GM23338 (cell line): ENCODE data around the gene SPINK2. TPM values are rescaled to one million over a fixed set of nuclear protein-coding genes. Genes with fewer than 3 reads are reported as not detected.

ENCODE experiments used
- ATAC-seq: fragments of 200-7000 bp; cut with Tn5 transposase; 3 replicates; pipeline ENCODE4 v1.9.1; 2020
- DNase-seq: peaks from one replicate; pipeline ENCODE4 v3.0.0-alpha.2; 2015; ENCODE audit warnings: low spot score
- H2AFZ ChIP-seq: fragments of 200-600 bp; sonication (generic); 2 replicates; pipeline ENCODE4 v1.8.0; 2016; ENCODE audit warnings: antibody characterized with exemption, mild to moderate bottlenecking, moderate library complexity
- H3F3A ChIP-seq: fragments of 200-600 bp; sonication (generic); replicated peaks from 2 replicates; pipeline ENCODE4 v1.8.0; 2017; ENCODE audit warnings: antibody characterized with exemption, mixed run types, low read depth
- H3K27ac ChIP-seq: fragments of 200-600 bp; sonication (generic); 2 replicates; pipeline ENCODE4 v1.6.1; 2016; ENCODE audit warnings: low read depth
- H3K27me3 ChIP-seq: fragments of 200-600 bp; sonication (generic); 2 replicates; pipeline ENCODE4 v1.8.0; 2016; ENCODE audit warnings: mild to moderate bottlenecking, mixed run types, moderate library complexity; ENCODE audit not compliant: insufficient read depth
- H3K36me3 ChIP-seq: fragments of 200-600 bp; sonication (generic); 2 replicates; pipeline ENCODE4 v1.8.0; 2016; ENCODE audit warnings: mild to moderate bottlenecking; ENCODE audit not compliant: insufficient read depth
- H3K4me1 ChIP-seq: fragments of 200-600 bp; sonication (generic); 2 replicates; pipeline ENCODE4 v1.8.0; 2016; ENCODE audit warnings: mild to moderate bottlenecking, moderate library complexity; ENCODE audit not compliant: insufficient read depth
- H3K4me2 ChIP-seq: fragments of 200-600 bp; sonication (generic); 2 replicates; pipeline ENCODE4 v1.7.1; 2017; ENCODE audit warnings: mixed run types
- H3K4me3 ChIP-seq: fragments of 200-600 bp; sonication (generic); 2 replicates; pipeline ENCODE4 v1.6.1; 2016; ENCODE audit warnings: mixed run types
- H3K79me2 ChIP-seq: fragments of 200-600 bp; sonication (generic); replicated peaks from 2 replicates; pipeline ENCODE4 v1.8.0; 2017; ENCODE audit warnings: mild to moderate bottlenecking; ENCODE audit not compliant: insufficient read depth
- H3K9me2 ChIP-seq: fragments of 200-600 bp; sonication (generic); 2 replicates; pipeline ENCODE4 v1.8.0; 2017; ENCODE audit not compliant: insufficient read depth
- H4K20me1 ChIP-seq: fragments of 200-600 bp; sonication (generic); replicated peaks from 2 replicates; pipeline ENCODE4 v1.8.0; 2017; ENCODE audit warnings: mild to moderate bottlenecking; ENCODE audit not compliant: insufficient read depth
- H3K27ac Mint-ChIP-seq: 2 replicates; pipeline ENCODE4 v1.8.0; 2020; ENCODE audit warnings: inconsistent platforms, mild to moderate bottlenecking, moderate library complexity, mixed read lengths
- H3K27me3 Mint-ChIP-seq: 3 replicates; pipeline ENCODE4 v1.8.0; 2022; ENCODE audit warnings: low read depth, mild to moderate bottlenecking, moderate library complexity, mixed read lengths, inconsistent platforms; ENCODE audit not compliant: insufficient read depth, poor library complexity
- H3K36me3 Mint-ChIP-seq: 3 replicates; pipeline ENCODE4 v1.8.0; 2021; ENCODE audit warnings: low read depth, mild to moderate bottlenecking, inconsistent platforms, moderate library complexity, mixed read lengths
- H3K4me1 Mint-ChIP-seq: 3 replicates; pipeline ENCODE4 v1.8.0; 2020; ENCODE audit warnings: mild to moderate bottlenecking, inconsistent platforms, mixed read lengths
- H3K4me3 Mint-ChIP-seq: 3 replicates; pipeline ENCODE4 v1.8.0; 2021; ENCODE audit warnings: moderate library complexity, mild to moderate bottlenecking, inconsistent platforms, mixed read lengths
- H3K9me3 Mint-ChIP-seq: 3 replicates; pipeline ENCODE4 v1.8.0; 2020; ENCODE audit warnings: moderate library complexity, mild to moderate bottlenecking, inconsistent platforms, mixed read lengths
- CREB1 ChIP-seq: fragments of 250-450 bp; sonication (Bioruptor Pico); IDR thresholded peaks from 2 replicates; pipeline ENCODE4 v1.5.0; 2020; ENCODE audit warnings: low read depth, mild to moderate bottlenecking, moderate library complexity
- CTCF ChIP-seq, 2 experiments: fragments of 200-600 bp in 1 of 2; sonication (generic) in 1 of 2; conservative IDR thresholded peaks; 2 replicates each; pipeline versions ENCODE4 v1.5.1 to v1.6.1; 2016 to 2017; ENCODE audit warnings: antibody characterized with exemption in 2 of 2, low read depth in 2 of 2, mild to moderate bottlenecking in 2 of 2, moderate library complexity in 1 of 2
- EZH2 ChIP-seq: fragments of 200-600 bp; sonication (generic); IDR thresholded peaks from one replicate; pipeline ENCODE4 v1.8.0; 2017; ENCODE audit warnings: antibody characterized with exemption, mild to moderate bottlenecking, low read depth; ENCODE audit not compliant: unreplicated experiment
- EZH2phosphoT487 ChIP-seq: fragments of 200-600 bp; sonication (generic); IDR thresholded peaks from one replicate; pipeline ENCODE4 v1.8.1; 2018; ENCODE audit warnings: antibody characterized with exemption; ENCODE audit not compliant: unreplicated experiment
- REST ChIP-seq: IDR thresholded peaks from one replicate; pipeline ENCODE4 v1.6.1; 2018; ENCODE audit warnings: antibody characterized with exemption; ENCODE audit not compliant: unreplicated experiment
- ZNF331 ChIP-seq: fragments of 250-450 bp; sonication (Bioruptor Pico); IDR thresholded peaks from 2 replicates; pipeline ENCODE4 v1.5.0; 2020; ENCODE audit warnings: low read depth, mild to moderate bottlenecking, moderate library complexity
- ZNF462 ChIP-seq: fragments of 250-450 bp; sonication (Bioruptor Pico); IDR thresholded peaks from 2 replicates; pipeline ENCODE4 v1.5.0; 2020; ENCODE audit warnings: mild to moderate bottlenecking, moderate library complexity
- polyA plus RNA-seq: library from polyadenylated mRNA; unstranded; fragments of >200 nt; fragmentation: Nextera tagmentation; extraction: Ambion mirVana; gene quantifications from 2 replicates; pipeline ENCODE4 v1.2.1, GENCODE V29; 2016
- total RNA-seq: library from RNA; depleted of rRNA; stranded (reverse); fragments of >200 nt; shearing (Covaris generic); gene quantifications from 2 replicates; pipeline ENCODE4 v1.2.3, GENCODE V29; 2014

Gene SPINK2
- total and polyA plus RNA-seq, 2 experiments from 2014 or later, result 0.73 to 6.4 TPM

- no peak for DNase-seq
- ATAC-seq, result no peak
- H3K27me3 ChIP-seq, result no peaks in the 10 kb centered on the region
Measured at GRCh38 chr4:56782019-56782418, 39.5 kb downstream of the SPINK2 start.

More at GRCh38 chr4:56782019-56782418, 39.5 kb downstream of the SPINK2 start:
- H3K27me3 Mint-ChIP-seq, result no peaks in the 10 kb centered on the region
- H3K4me1 Mint-ChIP-seq, result peaks cover 4% of the 10 kb centered on the region; the same call in 1 of the 3 replicates
- no peaks in the 10 kb centered on the region for H3K36me3 Mint-ChIP-seq
- Histone ChIP-seq H4K20me1 (no peaks in the 10 kb centered on the region), H2AFZ (0 out of 2 replicates have a peak overlapping the region, but pooled peaks have one; percentile 18), H3K79me2 (no peaks in the 10 kb centered on the region), H3K4me3 (no peak overlapping the region), H3F3A (no peaks in the 10 kb centered on the region), H3K4me2 (no peak overlapping the region), H3K27ac (no peak overlapping the region), H3K36me3 (no peaks in the 10 kb centered on the region), H3K4me1 (no peaks in the 10 kb centered on the region; the same call in 1 of the 2 replicates), H3K9me2 (no peaks in the 10 kb centered on the region)
- TF ChIP-seq ZNF331, result no peak
- TF ChIP-seq ZNF462 (CRISPR knock-in tag), result no peak
- no peak for TF ChIP-seq REST
- no peak for TF ChIP-seq EZH2phosphoT487
- no peak for TF ChIP-seq CREB1 (CRISPR knock-in tag)
- TF ChIP-seq EZH2, result no peak
- TF ChIP-seq CTCF (conservative IDR thresholded peaks at IDR 0.05; ENCODE audit: low read depth in 2 of 2), result no peak
- no peak overlapping the region for H3K27ac Mint-ChIP-seq
- H3K9me3 Mint-ChIP-seq, result no peaks in the 10 kb centered on the region
- H3K4me3 Mint-ChIP-seq, result no peak overlapping the region
